Tibial nerve (tissue), 4 donors: Measurements from ENCODE around the gene MTHFR.

Experiments
- EP300 ChIP-seq, 2 donors: sonication (generic); formaldehyde crosslinking; IDR thresholded peaks; one replicate each; pipeline ENCODE4 v1.6.1; 2017; ENCODE audit warnings: antibody characterized with exemption in 2 of 2, mild to moderate bottlenecking in 1 of 2
- POLR2A ChIP-seq, 2 donors: fragments of 450-650 bp; IDR thresholded peaks; one replicate each; pipeline ENCODE4 v1.6.1; 2017; ENCODE audit warnings: antibody characterized with exemption in 2 of 2, mild to moderate bottlenecking in 2 of 2, moderate library complexity in 2 of 2
- TF ChIP-seq, protein P1 (sequence below), 5 experiments: fragments of 200-600 bp in 3 of 5; fragments of 450-650 bp in 2 of 5; sonication (generic) in 3 of 5; IDR thresholded peaks; one replicate each; pipeline ENCODE4 v1.5.1; 2016 to 2019; ENCODE audit warnings: antibody characterized with exemption in 5 of 5, mild to moderate bottlenecking in 3 of 5, moderate library complexity in 2 of 5

GRCh38 chr1:11848373-11848700, 42.6 kb upstream of the MTHFR start:
- TF ChIP-seq, protein P1, sequence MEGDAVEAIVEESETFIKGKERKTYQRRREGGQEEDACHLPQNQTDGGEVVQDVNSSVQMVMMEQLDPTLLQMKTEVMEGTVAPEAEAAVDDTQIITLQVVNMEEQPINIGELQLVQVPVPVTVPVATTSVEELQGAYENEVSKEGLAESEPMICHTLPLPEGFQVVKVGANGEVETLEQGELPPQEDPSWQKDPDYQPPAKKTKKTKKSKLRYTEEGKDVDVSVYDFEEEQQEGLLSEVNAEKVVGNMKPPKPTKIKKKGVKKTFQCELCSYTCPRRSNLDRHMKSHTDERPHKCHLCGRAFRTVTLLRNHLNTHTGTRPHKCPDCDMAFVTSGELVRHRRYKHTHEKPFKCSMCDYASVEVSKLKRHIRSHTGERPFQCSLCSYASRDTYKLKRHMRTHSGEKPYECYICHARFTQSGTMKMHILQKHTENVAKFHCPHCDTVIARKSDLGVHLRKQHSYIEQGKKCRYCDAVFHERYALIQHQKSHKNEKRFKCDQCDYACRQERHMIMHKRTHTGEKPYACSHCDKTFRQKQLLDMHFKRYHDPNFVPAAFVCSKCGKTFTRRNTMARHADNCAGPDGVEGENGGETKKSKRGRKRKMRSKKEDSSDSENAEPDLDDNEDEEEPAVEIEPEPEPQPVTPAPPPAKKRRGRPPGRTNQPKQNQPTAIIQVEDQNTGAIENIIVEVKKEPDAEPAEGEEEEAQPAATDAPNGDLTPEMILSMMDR (IDR thresholded peaks at IDR 0.05): no peak
- TF ChIP-seq POLR2A (IDR thresholded peaks at IDR 0.05) (no peak), EP300 (IDR thresholded peaks at IDR 0.05) (no peak)
